Measurements from ENCODE around the gene PJA1. TPM values are rescaled to one million over a fixed set of nuclear protein-coding genes. Genes with fewer than 3 reads are reported as not detected.

The PJA1 gene
- total RNA-seq, 1 donor from 2014 or later = 55.5 TPM

GRCh38 chrX:69189576-69190371 lies 24.5 kb upstream of the PJA1 start:
- Histone ChIP-seq H3K36me3 (ENCODE audit: control insufficient read depth, insufficient read depth, low read length) (no peaks in the 10 kb centered on the region), H3K27me3 (ENCODE audit: control insufficient read depth, insufficient read depth, low read length) (no peaks in the 10 kb centered on the region), H3K4me3 (ENCODE audit: low read depth, low read length) (no peak overlapping the region)
- DNase-seq (ENCODE audit: low read depth) = no peak
- no peak for FAIRE-seq
- TF ChIP-seq CTCF (IDR thresholded peaks at IDR 0.05; ENCODE audit: insufficient read depth, low read length, severe bottlenecking) = no peak

GRCh38 chrX:69186651-69187050 lies 21.4 kb upstream of the PJA1 start:
- no peaks in the 10 kb centered on the region for H3K27me3 ChIP-seq (ENCODE audit: control insufficient read depth, insufficient read depth, low read length)
- TF ChIP-seq CTCF (IDR thresholded peaks at IDR 0.05; ENCODE audit: insufficient read depth, low read length, severe bottlenecking) = no peak
- no peak for DNase-seq (ENCODE audit: low read depth)
- no peak for FAIRE-seq
- H3K36me3 ChIP-seq (ENCODE audit: control insufficient read depth, insufficient read depth, low read length) = no peaks in the 10 kb centered on the region
- no peak overlapping the region for H3K4me3 ChIP-seq (ENCODE audit: low read depth, low read length)

GRCh38 chrX:69185886-69186285 lies 20.6 kb upstream of the PJA1 start:
- DNase-seq (ENCODE audit: low read depth) (no peak), FAIRE-seq (no peak)
- H3K4me3 ChIP-seq (ENCODE audit: low read depth, low read length) = no peak overlapping the region
- no peaks in the 10 kb centered on the region for H3K27me3 ChIP-seq (ENCODE audit: control insufficient read depth, insufficient read depth, low read length)
- no peak for TF ChIP-seq CTCF (IDR thresholded peaks at IDR 0.05; ENCODE audit: insufficient read depth, low read length, severe bottlenecking)
- no peaks in the 10 kb centered on the region for H3K36me3 ChIP-seq (ENCODE audit: control insufficient read depth, insufficient read depth, low read length)

GRCh38 chrX:69185141-69185540 lies 19.9 kb upstream of the PJA1 start:
- DNase-seq (ENCODE audit: low read depth) (no peak), FAIRE-seq (no peak)
- H3K4me3 ChIP-seq (ENCODE audit: low read depth, low read length) = no peak overlapping the region
- no peaks in the 10 kb centered on the region for H3K27me3 ChIP-seq (ENCODE audit: control insufficient read depth, insufficient read depth, low read length)
- no peak for TF ChIP-seq CTCF (IDR thresholded peaks at IDR 0.05; ENCODE audit: insufficient read depth, low read length, severe bottlenecking)
- H3K36me3 ChIP-seq (ENCODE audit: control insufficient read depth, insufficient read depth, low read length) = no peaks in the 10 kb centered on the region

GRCh38 chrX:69182818-69183380 lies 17.6 kb upstream of the PJA1 start:
- no peaks in the 10 kb centered on the region for H3K27me3 ChIP-seq (ENCODE audit: control insufficient read depth, insufficient read depth, low read length)
- H3K36me3 ChIP-seq (ENCODE audit: control insufficient read depth, insufficient read depth, low read length) = no peaks in the 10 kb centered on the region
- FAIRE-seq (no peak), DNase-seq (ENCODE audit: low read depth) (no peak)
- no peak overlapping the region for H3K4me3 ChIP-seq (ENCODE audit: low read depth, low read length)
- TF ChIP-seq CTCF (IDR thresholded peaks at IDR 0.05; ENCODE audit: insufficient read depth, low read length, severe bottlenecking) = no peak
